ENCODE results near the gene CDKL4. TPM values are rescaled to one million over a fixed set of nuclear protein-coding genes. Genes with fewer than 3 reads are reported as not detected.
A peak's percentile ranks its signal among the peaks of the same experiment; 100 is the strongest.

CDKL4 gene
- total and polyA plus RNA-seq, 2 of the 13 experiments (the other 11 are each of a cell fraction or from before 2014, with no cell fraction given): 0.29 to 0.50 TPM

DNA sequence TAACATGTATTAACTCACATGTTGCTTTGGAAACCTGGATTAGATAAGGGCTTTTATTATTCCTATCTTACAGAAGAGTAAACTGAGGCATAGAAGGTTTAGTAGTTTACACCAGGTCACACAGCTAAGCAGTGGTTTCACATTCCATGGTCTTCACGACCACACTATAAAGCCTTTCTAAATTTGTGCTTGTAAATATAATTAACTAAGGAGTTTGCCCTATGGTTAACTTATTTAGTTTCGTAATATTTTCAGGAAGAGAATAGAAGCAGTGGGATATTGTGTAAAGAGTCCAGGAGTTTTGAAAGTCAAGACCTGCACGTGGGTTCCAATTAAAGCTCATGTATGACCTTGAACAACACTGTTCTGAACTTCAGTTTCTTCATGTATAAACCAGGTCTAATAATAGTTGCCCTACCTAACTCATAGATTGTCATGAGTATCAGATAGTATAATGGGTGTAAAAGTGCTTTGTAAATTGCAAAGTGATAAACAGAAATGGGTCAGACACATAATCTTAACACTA, 103.4 kb downstream of the CDKL4 start (continued):
- TF ChIP-seq ISL2 (CRISPR knock-in tag; IDR thresholded peaks at IDR 0.05) (peak; percentile 65; the same call in 1 of the 2 replicates), STAT6 (CRISPR knock-in tag; IDR thresholded peaks at IDR 0.05; ENCODE audit: borderline replicate concordance) (no peak), EZH2 (conservative IDR thresholded peaks at IDR 0.05; ENCODE audit: low read depth, low read length) (no peak), NFKB2 (CRISPR knock-in tag; IDR thresholded peaks at IDR 0.05; ENCODE audit: borderline replicate concordance) (no peak), HMG20B (CRISPR knock-in tag; conservative IDR thresholded peaks at IDR 0.05) (no peak), TOE1 (CRISPR knock-in tag; IDR thresholded peaks at IDR 0.05) (no peak), IRF2 (CRISPR knock-in tag; IDR thresholded peaks at IDR 0.05) (0 out of 2 replicates have a peak, but pooled peaks have one; percentile 47), SIX1 (CRISPR knock-in tag; IDR thresholded peaks at IDR 0.05; ENCODE audit: borderline replicate concordance) (peak; percentile 52; the same call in 1 of the 2 replicates), TCF7L2 (IDR thresholded peaks at IDR 0.05; ENCODE audit: low read depth, low read length) (no peak), ZMYM4 (CRISPR knock-in tag; IDR thresholded peaks at IDR 0.05) (no peak), SMYD3 (CRISPR knock-in tag; IDR thresholded peaks at IDR 0.05) (no peak), ZNF775 (CRISPR knock-in tag; IDR thresholded peaks at IDR 0.05; ENCODE audit: borderline replicate concordance) (no peak), DBP (CRISPR knock-in tag; IDR thresholded peaks at IDR 0.05; ENCODE audit: not compliant biosample characterization) (no peak), ELF1 (CRISPR knock-in tag; IDR thresholded peaks at IDR 0.05) (peak; percentile 45; the same call in 1 of the 2 replicates), KAT7 (CRISPR knock-in tag; IDR thresholded peaks at IDR 0.05; ENCODE audit: borderline replicate concordance) (0 out of 2 replicates have a peak, but pooled peaks have one; percentile 43), RELA (CRISPR knock-in tag; IDR thresholded peaks at IDR 0.05) (no peak), ZNF547 (CRISPR knock-in tag; IDR thresholded peaks at IDR 0.05) (no peak), ZSCAN29 (CRISPR knock-in tag; conservative IDR thresholded peaks at IDR 0.05) (0 out of 2 replicates have a peak, but pooled peaks have one; percentile 47), STAG1 (CRISPR knock-in tag; IDR thresholded peaks at IDR 0.05) (no peak), ZNF274 (CRISPR knock-in tag; IDR thresholded peaks at IDR 0.05) (no peak), ZFP1 (CRISPR knock-in tag; IDR thresholded peaks at IDR 0.05) (0 out of 2 replicates have a peak, but pooled peaks have one; percentile 19), RFX3 (CRISPR knock-in tag; IDR thresholded peaks at IDR 0.05) (no peak), FOXK1 (CRISPR knock-in tag; IDR thresholded peaks at IDR 0.05; ENCODE audit: borderline replicate concordance, low read depth) (peak; percentile 84; the same call in 1 of the 2 replicates)
- TF ChIP-seq, protein P1, sequence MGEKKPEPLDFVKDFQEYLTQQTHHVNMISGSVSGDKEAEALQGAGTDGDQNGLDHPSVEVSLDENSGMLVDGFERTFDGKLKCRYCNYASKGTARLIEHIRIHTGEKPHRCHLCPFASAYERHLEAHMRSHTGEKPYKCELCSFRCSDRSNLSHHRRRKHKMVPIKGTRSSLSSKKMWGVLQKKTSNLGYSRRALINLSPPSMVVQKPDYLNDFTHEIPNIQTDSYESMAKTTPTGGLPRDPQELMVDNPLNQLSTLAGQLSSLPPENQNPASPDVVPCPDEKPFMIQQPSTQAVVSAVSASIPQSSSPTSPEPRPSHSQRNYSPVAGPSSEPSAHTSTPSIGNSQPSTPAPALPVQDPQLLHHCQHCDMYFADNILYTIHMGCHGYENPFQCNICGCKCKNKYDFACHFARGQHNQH (CRISPR knock-in tag; IDR thresholded peaks at IDR 0.05): no peak
- TF ChIP-seq, protein P2, sequence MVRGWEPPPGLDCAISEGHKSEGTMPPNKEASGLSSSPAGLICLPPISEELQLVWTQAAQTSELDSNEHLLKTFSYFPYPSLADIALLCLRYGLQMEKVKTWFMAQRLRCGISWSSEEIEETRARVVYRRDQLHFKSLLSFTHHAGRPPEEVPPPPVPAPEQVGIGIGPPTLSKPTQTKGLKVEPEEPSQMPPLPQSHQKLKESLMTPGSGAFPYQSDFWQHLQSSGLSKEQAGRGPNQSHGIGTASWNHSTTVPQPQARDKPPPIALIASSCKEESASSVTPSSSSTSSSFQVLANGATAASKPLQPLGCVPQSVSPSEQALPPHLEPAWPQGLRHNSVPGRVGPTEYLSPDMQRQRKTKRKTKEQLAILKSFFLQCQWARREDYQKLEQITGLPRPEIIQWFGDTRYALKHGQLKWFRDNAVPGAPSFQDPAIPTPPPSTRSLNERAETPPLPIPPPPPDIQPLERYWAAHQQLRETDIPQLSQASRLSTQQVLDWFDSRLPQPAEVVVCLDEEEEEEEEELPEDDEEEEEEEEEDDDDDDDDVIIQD (CRISPR knock-in tag; IDR thresholded peaks at IDR 0.05; ENCODE audit: low read depth): peak; percentile 37; the same call in 1 of the 2 replicates

Data from HepG2 (cell line).